ENCODE results near the gene PPP1R12B.

DNA sequence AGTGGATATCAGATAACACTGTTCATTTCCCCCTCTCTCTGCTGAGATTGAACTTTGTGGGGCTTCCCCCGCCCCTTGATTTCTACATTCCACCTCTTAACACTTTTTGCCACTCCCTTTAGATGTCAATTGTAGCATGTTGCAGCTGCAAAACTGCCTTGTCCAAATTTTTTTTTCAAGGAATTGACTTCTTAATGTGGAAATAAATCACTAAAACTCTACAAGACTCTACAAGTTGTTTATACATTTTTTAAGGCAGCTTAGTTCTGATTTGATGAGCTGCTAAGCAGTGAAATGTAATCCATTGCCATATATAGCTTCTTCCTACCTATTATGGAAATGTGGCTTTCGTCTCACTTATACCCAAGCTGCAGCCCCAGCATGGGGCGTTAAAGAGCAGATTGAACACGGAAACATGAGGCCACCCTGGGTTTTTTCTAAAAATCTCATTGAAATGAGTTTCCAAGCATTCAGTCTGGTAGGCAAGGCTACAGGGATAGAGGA lies 229.6 kb downstream of the PPP1R12B start:
- TF ChIP-seq, protein P1, sequence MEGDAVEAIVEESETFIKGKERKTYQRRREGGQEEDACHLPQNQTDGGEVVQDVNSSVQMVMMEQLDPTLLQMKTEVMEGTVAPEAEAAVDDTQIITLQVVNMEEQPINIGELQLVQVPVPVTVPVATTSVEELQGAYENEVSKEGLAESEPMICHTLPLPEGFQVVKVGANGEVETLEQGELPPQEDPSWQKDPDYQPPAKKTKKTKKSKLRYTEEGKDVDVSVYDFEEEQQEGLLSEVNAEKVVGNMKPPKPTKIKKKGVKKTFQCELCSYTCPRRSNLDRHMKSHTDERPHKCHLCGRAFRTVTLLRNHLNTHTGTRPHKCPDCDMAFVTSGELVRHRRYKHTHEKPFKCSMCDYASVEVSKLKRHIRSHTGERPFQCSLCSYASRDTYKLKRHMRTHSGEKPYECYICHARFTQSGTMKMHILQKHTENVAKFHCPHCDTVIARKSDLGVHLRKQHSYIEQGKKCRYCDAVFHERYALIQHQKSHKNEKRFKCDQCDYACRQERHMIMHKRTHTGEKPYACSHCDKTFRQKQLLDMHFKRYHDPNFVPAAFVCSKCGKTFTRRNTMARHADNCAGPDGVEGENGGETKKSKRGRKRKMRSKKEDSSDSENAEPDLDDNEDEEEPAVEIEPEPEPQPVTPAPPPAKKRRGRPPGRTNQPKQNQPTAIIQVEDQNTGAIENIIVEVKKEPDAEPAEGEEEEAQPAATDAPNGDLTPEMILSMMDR (conservative IDR thresholded peaks at IDR 0.05; ENCODE audit: low read length): no peak
- TF ChIP-seq EZH2phosphoT487 (IDR thresholded peaks at IDR 0.05; ENCODE audit: borderline replicate concordance, low read depth, low read length): no peak

Data from OCI-LY7 (cell line).